Right renal cortex interstitium (tissue), 3 donors: ENCODE data around the gene KRT13. TPM values are rescaled to one million over a fixed set of nuclear protein-coding genes. Genes with fewer than 3 reads are reported as not detected.

Experiments used
- DNase-seq, 3 donors: peaks; one replicate each; pipeline ENCODE4 v3.0.0-alpha.2; 2013; ENCODE audit warnings: low read depth in 3 of 3, low spot score in 2 of 3
- polyA plus RNA-seq, 3 donors: library from polyadenylated mRNA; unstranded; fragments of 120-200 nt; gene quantifications; one replicate each; pipeline ENCODE4 v1.2.1, GENCODE V29; 2013; ENCODE audit not compliant: insufficient read length in 3 of 3

Gene KRT13
- polyA plus RNA-seq, 3 donors = 0.34 TPM; not detected in 2

DNA sequence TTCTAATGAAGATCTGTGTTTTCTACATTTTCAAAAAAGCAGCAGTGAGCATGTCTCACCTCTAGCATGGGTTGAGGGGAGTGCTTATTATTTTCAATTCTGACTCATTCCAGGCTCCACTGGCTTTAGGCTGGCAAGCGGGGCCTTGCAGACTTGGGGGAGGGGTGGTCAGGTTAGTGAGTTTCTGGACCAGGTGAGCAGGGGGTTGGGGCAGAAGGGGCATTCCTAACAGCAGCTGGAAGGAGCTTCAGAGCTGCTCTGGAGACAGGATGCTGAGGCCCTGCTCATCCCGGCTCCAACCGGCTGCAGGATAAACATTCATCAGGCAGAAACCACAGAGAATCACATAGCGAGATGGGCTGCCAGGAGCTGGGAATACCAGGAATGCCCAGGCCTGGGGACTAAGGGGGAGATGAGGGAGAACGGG lies 33.2 kb upstream of the KRT13 start:
- no peak for DNase-seq

DNA sequence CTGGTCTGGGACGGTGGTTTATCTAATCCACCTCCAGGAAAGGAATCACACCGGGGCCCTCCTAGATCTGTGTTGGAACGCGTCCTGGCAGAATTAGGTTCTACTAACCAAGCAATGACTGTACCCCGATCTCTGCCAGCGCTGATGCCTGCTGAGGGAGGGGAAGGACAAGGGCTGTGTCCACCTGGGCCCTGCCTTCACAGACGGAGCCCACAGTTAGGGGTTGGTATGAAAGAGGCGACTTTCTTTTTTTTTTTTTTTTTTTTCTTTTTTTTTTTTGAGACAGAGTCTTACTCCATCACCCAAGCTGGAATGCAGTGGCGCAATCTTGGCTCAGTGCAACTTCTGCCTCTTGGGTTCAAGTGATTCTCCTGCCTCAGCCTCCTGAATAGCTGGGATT lies 32.6 kb upstream of the KRT13 start:
- no peak for DNase-seq

DNA sequence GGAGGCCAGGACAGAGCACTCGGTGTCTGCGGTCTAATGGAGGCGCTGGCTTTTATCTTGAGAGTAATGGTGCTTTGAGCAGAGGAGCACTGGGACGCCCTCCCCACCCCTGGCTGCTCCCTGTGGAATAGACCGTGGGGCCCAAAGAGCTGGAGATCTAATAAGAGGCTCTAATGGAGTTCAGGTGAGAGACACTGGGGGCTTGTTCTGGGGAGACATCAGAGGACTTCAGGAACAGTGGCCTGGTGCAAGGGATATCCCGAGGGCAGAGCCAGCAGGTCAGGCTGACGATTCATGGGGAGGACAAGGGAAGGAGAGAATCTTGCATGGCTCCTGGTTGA lies 32.2 kb upstream of the KRT13 start:
- DNase-seq = no peak

DNA sequence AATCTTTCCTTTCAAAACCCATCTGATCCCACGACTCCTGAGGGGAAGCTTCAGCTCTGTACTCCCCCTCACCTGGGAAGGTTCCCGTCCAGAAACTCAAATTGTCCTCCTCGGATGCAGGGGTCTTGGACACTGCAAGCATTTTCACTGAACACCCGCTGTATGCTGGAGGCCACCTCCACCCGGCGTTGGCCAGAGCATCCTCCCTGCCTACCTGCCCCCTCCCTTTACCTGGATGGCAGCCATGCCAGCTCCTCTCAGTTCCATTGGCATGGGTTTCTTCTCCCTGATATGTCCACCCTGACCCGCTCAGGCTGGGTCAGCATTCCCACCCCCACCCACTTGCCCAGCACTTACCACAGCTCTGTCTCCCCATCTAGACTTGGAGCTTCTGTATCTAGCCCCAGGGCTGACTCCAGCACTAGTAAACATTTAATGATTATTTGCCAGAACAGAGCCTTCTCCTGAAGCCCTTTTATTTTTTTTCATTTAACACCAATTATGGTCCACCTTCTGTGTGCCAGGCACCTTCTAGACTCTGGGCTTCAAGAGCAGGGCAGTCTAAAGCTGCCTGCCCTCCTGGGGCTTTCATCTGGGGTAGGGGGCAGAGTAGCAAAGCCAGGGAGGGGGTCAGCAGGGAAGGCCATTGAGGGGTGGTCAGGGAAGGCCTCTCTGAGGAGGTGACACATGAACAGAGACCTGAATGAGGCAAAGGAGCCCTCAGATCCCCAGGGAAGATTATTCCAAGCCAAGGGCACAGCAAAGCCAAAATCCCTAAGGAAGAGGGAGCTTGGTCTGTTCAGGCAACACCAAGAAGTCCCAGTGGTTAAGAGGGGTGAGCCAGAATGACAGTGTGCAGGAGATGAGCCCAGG lies 31.6 kb upstream of the KRT13 start:
- no peak for DNase-seq

DNA sequence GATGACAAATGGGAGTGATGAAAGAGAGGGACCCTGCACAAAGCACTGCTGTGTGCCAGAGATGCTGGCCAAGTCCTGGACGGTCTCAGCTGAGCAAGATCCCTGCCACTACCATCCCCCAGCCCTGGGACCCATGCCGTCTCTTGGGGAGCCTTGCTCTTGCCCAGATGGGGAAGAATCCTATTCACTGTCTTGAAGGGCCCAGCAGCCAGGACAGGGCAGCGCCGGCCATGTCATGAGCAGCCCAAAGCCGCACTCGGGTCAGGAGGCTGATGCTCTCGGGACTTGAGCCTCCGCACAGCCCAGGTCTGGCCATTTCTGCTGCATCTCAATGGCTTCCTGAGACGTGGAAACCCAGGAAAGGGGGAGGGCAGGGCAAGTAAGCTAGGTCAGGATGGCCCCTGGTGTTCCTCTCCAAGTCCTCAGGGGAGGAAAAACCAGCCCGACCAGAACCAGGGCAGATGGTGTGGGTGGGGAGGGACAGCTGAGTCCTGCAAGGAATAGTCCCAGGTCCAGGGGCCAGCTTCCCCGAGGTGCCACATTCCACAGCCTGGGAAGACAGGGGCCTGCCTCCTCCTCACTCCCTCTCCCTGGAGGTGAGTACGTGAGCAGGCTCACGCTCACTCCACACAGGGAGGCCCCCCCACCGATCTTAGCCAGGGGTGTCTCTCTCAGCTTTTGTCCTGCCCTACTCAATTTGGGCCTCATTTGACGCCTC lies 30.5 kb upstream of the KRT13 start:
- no peak for DNase-seq

DNA sequence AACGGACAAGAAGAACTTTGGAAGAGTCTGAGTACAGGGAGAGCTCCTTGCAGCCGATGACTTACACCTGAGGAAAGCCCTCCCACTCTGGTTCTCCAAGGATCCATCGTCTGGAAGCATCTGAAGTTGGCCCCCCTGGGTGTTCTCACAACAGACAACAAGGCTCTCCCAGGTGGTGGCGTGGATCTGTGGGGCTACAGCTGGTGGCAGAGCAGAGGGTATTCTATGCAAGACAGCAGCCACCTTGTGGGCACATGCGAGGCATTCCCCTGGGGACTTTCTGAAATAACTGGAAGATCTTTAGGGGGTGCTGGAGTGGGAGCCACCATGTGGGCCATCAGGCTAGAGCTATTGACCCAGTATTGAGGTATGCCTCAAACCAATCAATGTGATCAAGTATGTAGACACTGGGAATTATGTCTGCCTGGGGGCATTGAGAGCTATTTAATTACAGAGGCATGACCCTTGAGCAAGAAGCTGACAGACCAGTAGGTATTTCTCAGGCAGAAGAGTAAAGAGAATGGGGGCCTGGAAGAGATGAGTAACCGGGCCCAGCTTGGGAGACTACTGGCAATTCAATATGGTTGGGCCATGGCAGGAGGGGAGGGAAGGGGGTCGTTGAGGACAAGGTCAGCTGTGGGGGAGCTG lies 29.6 kb upstream of the KRT13 start:
- no peak for DNase-seq

DNA sequence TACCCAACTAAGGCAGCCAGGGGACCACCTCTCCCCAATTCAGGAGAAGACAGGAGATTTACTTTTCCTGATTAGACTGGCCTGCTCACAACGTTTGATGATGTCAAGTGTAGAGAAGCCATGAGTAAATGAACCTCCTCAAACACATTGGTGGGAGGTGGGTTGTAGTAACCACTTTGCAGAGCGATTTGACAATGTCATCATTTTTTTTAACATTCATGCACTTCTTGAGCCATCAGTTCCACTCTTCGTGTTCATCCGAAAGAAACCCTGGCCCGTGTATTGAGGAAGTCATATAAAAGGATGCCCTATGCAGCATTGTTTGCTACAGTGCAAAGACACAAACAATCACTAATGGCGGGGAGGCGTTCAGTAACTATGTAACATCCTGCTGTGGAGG lies 28.2 kb upstream of the KRT13 start:
- no peak for DNase-seq

DNA sequence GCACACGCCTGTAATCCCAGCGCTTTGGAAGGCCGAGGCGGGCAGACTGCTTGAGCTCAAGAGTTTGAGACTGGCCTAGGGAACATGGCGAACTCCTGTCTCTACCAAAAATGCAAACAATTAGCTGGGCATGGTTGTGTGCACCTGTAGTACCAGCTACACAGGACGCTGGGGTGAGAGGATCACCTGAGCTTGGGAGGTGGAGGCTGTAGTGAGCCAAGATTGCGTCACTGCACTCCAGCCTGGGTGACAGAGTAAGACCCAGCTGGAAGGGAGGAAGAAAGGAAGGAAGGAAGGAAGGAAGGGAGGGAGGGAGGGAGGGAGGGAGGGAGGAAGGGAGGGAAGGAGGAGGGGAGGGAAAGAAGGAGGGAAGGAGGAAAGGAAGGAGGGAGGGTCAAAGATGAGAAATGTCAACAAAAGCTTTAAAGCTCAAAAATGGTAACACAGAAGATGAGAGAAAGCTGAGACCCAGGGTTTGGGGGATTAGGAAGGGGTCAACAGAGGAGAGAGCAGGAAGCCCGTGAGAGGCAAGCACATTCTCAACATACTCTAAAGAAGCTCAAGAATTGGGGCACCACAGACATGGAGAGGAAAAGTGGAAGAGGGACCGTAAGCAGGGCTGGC lies 27.6 kb upstream of the KRT13 start:
- no peak for DNase-seq

DNA sequence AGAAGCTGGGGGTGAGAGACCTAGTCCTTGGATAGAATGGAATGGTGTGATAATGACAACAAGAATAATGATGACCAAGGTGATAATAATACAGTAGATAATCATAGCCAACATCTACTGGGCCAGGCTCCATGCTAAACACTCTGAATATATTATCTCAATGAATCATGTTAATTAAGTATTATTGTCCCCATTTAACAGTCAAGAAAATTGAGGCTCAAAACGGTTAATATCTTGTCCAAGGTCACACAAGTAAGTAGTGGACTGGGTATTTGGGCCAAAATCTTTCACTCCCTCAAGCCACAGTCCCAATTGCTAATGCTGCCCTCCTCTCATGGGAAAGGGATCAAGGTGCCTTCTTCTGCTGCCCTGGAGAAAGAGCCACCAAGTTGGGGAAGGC lies 26.6 kb upstream of the KRT13 start:
- DNase-seq = no peak

DNA sequence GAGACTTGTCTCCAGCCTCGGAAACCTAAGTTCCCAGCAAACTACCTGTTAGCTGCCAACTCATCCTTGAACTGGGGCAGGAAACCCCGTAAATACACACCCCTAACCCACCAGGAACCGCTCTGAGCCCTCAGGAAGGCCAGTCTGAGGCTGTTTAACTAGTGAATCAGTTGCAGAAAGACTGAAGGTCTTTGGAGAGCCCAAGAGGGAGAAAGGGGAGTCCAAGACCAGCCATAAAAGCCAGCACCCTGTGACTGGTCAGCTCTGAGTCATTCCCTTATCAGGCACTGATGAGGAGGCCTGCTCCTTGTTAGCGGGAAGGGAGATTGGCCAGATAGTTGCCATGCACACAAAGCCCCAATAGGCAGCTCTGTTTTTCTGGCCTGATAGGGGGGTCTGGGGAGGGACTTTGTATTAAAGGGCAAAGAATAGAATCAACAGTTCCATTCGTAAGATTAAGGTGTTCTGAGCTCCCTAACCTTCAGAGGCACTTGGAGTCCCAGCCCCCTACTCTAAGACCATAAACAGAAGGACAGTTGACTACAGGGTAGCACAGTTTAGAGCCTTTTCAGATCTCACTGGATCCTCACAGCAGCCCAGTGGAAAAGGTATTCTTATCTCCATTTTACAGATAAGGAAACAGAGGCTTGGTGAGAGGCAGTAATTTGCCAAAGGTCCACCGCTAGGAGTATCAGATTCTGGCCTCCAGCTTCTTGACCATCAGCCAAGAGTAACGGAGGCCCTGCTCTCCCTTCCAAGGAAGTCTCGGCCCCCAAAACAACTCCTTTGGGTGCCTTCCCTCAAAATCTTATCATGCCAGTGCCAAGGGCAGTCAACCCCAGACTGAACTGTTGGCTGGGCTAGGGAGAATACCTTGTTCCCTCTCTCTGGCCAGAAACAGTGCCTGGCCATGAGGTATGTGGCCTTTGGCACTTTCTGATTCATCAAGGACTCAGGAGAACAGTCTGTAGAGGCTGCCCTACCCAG lies 24.9 kb upstream of the KRT13 start:
- DNase-seq = no peak

DNA sequence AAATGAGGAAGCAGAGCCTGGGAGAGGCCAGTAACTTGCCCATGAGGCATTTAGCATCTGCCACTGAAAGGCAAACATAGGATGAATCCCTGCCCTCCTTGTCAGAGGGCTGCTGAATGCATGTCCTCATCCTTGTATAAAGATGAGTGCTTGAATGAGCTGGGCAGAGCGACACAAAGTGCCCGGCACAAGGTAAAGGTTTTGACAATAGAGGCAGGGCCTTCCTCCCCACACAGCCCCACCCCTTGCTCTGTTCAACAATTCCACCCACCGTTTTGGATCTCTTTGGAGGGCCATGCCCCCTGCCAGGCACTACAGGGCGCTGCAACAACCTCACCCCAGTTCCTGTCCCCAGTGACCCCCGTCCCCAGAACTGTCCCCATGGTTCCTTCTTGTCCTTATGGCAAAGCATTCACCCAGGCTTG lies 24.1 kb upstream of the KRT13 start:
- no peak for DNase-seq

DNA sequence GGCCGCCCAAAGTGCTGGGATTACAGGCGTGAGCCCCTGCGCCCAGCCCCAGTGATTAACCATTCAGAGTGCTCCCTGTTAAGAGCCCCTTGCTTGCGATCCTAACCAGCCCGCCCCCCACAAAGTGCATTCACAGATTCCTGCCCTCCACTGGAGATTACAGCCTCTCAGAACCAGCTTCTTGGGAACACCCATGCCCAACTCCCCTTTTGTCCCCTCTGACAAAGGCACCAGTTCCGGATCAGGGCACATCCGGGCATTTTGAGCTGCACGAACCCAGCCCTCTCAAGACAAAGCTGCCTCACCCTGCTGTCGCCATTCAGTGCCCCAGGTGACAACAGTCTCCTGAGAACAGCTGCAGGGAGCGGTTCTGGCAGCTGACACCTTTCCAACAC lies 23.5 kb upstream of the KRT13 start:
- no peak for DNase-seq

DNA sequence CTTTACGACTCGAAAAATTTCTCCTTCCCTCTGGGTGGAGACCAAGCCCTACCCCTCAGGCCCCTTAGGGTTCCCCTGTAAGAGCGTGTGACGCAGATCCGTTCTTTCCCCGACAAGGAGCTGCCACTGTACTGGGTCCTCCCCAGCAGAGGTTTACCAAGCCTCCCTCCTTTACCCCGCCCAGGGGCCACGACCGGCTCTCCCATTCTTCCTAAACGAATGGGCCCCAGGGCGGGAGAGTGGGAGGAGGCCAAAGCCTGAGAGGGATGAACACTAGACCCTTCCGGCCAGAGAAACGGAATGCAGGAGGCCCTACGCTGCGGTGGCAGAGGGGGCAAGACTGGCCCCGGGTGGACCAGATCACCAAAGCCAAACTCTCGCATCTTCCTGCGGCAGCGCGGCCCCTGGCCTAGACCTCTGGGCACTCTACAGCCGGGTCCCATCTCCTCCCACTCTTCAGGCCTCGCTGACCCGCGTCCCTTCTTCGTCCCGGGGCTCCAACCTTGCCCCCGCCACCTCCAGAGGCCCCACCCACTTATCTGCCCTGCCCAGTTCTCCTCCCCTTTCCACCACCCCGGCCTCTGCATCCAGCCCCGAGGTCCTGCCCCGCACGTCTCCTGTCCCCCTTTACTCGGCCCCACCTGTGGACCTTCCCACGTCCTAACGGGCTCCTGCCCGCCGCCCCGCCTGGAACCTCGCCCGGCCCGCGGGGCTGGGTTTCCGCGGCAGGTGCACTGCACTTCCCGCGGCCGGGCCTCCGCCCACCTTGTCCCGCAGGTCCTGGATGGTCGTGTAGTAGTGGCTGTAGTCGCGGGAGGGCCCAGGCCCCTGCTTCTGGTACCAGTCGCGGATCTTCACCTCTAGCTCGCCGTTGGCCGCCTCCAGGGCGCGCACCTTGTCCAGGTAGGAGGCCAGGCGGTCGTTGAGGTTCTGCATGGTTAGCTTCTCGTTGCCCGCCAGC lies 21.9 kb upstream of the KRT13 start:
- no peak for DNase-seq

DNA sequence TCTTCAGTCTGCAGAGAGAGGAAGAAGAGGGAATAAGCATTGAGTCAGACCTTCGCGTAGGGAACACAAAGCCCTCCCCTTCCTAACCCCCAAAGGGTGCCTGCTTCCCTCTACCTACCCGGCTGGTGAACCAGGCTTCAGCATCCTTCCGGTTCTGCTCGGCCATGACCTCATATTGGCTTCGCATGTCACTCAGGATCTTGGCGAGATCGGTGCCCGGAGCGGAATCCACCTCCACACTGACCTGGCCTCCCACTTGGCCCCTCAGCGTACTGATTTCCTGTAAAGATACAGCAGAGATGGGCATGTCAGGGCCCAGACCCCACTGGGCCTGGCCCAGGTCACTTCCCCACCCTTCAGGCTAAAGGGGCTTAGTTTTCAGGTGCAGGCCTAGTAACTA lies 18.8 kb upstream of the KRT13 start:
- DNase-seq = no peak

DNA sequence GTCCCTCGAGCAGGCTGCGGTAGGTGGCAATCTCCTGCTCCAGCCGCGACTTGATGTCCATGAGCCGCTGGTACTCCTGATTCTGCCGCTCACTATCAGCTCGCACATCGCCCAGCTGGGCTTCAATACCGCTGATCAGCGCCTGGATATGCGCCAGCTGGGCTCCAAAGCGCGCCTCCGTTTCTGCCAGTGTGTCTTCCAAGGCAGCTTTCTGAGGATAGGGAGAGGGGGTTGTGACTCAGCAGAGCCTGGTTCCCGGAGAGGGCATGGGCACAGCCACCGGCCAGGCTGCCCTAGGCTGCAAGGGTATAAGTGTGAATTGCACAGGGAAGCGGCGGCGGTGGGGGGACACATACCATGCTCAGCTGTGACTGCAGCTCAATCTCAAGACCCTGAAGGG lies 18.4 kb upstream of the KRT13 start:
- no peak for DNase-seq

DNA sequence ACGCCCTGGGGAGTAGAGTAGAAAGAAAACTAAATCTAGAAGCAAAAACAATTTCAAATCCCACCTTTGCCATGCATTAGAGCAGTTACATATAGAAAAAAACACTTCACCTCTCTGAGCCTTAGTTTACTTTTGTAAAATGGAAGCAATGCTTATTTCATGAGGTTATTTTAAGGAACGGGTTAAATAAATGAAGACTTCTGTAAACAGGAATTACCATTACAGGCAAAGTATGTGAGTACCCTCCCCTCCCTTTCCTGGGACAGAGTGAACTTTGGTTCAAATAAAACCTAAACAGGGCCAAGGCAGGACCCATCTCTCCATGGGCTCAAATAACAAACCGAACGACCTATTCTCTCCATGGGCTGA lies 17.8 kb upstream of the KRT13 start:
- no peak for DNase-seq

DNA sequence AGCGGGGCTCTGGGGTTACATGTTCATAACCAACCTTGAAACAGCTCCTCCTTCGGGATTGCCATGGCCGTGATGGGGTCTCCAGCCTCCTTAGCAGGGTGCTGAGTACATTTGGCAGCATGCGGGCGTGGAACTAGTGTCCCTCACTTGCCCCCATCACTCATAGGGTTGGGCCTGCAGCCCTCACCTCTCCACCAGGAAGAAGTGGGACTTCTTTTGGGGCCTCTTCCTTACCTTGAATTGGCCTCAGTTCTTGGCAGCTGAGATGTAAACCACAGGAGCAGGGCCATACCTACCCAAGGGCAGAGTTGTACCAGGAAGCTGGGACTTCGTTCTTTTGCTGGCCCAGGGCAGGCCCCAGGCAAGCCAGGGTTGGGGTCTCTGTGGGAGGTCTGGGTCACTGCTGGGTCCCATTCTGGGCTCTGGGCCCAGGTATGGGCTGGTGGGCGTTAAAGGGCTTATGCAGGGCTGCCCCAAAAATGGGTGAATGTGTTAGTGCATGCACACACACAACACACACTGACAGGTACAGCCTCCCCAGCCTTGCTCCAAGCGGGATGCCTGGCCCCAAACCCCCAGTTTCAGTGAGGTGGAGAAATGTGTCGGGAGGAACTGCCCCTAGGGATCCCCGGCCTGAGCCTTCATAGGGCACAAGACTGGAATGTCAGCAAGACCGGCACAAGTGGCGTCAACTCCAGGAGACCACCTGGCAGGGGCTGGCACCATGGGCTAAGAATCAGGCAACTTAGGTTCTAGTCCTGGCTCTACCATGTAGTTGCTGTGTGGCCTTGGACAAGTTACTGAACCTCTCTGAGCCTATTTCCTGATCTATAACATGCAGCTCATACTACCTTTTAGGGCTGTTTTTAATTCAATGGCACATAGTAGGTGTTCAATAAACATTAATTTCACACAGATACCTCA lies 17.2 kb upstream of the KRT13 start:
- no peak for DNase-seq
